Right atrium auricular region (tissue), 2 donors: ENCODE data around the gene IL1RN. TPM values are rescaled to one million over a fixed set of nuclear protein-coding genes. Genes with fewer than 3 reads are reported as not detected.

ENCODE experiments used
- DNase-seq: peaks from one replicate; pipeline ENCODE4 v3.0.0-alpha.2; 2019; ENCODE audit warnings: low spot score
- H3K27ac ChIP-seq, 2 donors: fragments of 200-600 bp; sonication (generic); 1 replicate in 1 of 2; 2 replicates in 1 of 2; pipeline ENCODE4 v1.5.1; 2016 to 2019
- H3K27me3 ChIP-seq, 2 donors: fragments of 200-600 bp; sonication (generic); one replicate each; pipeline versions ENCODE4 v1.5.1 to v1.6.0; 2017 to 2019
- H3K36me3 ChIP-seq: fragments of 200-600 bp; sonication (generic); one replicate; pipeline ENCODE4 v1.5.1; 2016
- H3K4me1 ChIP-seq, 2 donors: fragments of 200-600 bp; sonication (generic); one replicate each; pipeline versions ENCODE4 v1.5.1 to v1.6.0; 2017 to 2019
- H3K4me3 ChIP-seq, 2 donors: fragments of 200-600 bp; sonication (generic); 1 replicate in 1 of 2; 2 replicates in 1 of 2; pipeline ENCODE4 v1.5.1; 2017 to 2019; ENCODE audit warnings: mild to moderate bottlenecking in 1 of 2, moderate library complexity in 1 of 2
- H3K9me3 ChIP-seq, 2 donors: fragments of 200-600 bp; sonication (generic); one replicate each; pipeline ENCODE4 v1.5.1; 2019
- total RNA-seq, 2 donors: library from RNA; depleted of rRNA; stranded (reverse); fragments of >200 nt; gene quantifications; one replicate each; pipeline ENCODE4 v1.1.0, GENCODE V29; 2016
- TF ChIP-seq, protein P1 (sequence below), 2 donors: fragments of 200-600 bp; sonication (generic); IDR thresholded peaks; one replicate each; pipeline ENCODE4 v1.5.1; 2019; ENCODE audit warnings: antibody characterized with exemption in 2 of 2

The IL1RN gene, protein sequence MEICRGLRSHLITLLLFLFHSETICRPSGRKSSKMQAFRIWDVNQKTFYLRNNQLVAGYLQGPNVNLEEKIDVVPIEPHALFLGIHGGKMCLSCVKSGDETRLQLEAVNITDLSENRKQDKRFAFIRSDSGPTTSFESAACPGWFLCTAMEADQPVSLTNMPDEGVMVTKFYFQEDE
- total RNA-seq: 1 to 10 TPM in 1 of 2 donors, under 1 TPM in 1; 0.41 to 1.3 TPM

DNA sequence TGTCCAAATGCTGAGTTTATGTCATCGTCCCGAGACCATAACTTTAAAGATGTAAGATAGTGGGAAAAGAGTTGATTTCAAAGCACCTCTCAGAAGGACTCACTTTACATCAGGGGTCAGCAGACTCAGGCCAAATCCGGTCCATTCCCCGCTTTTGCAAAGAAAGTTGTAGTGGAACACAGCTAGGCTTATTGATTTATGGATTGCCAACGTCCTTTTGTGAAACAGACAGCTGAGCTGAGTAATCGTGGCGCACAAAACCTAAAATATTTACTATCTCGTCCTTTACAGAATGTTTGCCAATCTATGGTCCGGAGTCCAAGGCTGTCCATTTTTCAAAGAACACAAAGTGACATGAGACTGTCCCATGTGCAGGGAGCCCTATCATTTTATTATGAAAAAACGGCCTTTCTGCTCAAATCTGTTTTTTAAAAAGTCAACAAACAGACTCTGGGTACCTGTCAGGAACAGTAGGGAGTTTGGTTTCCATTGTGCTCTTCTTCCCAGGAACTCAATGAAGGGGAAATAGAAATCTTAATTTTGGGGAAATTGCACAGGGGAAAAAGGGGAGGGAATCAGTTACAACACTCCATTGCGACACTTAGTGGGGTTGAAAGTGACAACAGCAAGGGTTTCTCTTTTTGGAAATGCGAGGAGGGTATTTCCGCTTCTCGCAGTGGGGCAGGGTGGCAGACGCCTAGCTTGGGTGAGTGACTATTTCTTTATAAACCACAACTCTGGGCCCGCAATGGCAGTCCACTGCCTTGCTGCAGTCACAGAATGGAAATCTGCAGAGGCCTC, at the start of gene IL1RN:
Gene IL1RN, plus strand, starts transcription at position 754 of the 801 bp plus-strand sequence. Its CDS starts 27 bp downstream, at position 781.
- Histone ChIP-seq H3K4me3 (no peak within 1 kb of the TSS), H3K27me3 (no peaks in the 10 kb centered on the region), H3K9me3 (no peaks in the 10 kb centered on the region), H3K4me1 (peaks cover 0 to 10% of the 10 kb centered on the region in 2 donors), H3K27ac (no peak within 1 kb of the TSS), H3K36me3 (no peaks in the 10 kb centered on the region)
- TF ChIP-seq, protein P1, sequence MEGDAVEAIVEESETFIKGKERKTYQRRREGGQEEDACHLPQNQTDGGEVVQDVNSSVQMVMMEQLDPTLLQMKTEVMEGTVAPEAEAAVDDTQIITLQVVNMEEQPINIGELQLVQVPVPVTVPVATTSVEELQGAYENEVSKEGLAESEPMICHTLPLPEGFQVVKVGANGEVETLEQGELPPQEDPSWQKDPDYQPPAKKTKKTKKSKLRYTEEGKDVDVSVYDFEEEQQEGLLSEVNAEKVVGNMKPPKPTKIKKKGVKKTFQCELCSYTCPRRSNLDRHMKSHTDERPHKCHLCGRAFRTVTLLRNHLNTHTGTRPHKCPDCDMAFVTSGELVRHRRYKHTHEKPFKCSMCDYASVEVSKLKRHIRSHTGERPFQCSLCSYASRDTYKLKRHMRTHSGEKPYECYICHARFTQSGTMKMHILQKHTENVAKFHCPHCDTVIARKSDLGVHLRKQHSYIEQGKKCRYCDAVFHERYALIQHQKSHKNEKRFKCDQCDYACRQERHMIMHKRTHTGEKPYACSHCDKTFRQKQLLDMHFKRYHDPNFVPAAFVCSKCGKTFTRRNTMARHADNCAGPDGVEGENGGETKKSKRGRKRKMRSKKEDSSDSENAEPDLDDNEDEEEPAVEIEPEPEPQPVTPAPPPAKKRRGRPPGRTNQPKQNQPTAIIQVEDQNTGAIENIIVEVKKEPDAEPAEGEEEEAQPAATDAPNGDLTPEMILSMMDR (IDR thresholded peaks at IDR 0.05): no peak
- peak; percentile 57 for DNase-seq

DNA sequence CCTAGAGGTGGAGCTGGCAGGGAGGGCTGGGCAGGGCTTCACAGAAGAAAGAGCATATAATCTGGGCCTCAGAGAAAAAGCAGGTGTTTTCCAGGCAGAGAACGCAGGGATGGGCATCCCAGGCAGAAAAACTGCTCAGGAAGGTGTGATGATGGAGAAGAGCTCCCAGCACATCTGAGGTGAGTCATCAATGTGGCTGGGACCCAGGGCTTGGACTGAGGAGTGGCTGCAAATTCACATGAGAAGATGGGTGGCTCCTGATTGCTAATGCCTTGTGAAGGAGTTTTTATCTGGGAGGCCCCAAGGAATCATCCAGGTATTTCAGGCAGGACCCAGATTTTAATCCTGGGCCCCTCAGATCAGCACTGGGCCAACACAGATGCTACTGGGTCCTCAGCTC, 49.5 kb upstream of the IL1RN start:
- no peaks in the 10 kb centered on the region for H3K9me3 ChIP-seq
- TF ChIP-seq, protein P1 (IDR thresholded peaks at IDR 0.05): no peak

DNA sequence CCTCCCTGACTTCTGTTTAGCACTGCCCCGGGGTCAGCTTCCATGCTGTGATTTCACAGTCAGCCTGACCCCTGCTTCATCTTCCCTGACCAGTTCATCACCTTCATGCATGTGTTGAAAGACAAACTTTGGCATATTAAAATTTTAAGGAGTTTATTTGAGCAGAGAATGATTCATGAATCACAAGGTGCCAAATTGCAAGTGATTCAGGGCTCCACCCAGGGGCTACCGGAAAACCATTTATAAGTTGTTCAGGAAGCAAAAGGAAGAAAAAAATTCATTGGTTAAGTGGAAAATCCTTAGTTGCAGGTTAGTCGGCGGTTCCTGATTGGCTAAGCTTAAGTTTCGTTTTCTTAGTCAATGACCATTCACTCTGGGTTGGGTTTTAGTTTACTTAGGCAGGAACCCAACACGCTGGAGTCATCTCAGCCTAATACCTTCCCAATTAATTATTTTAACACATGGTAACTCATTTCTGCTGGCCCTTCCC, 49.0 kb upstream of the IL1RN start:
- Histone ChIP-seq H3K27me3 (no peaks in the 10 kb centered on the region), H3K27ac (no peak overlapping the region), H3K9me3 (no peaks in the 10 kb centered on the region), H3K36me3 (no peaks in the 10 kb centered on the region), H3K4me3 (no peak overlapping the region), H3K4me1 (no peaks in the 10 kb centered on the region)
- TF ChIP-seq, protein P1 (IDR thresholded peaks at IDR 0.05): no peak
- DNase-seq: peak; percentile 1

More for the DNA sequence above, 49.5 kb upstream of the IL1RN start:
- Histone ChIP-seq H3K27ac (no peak overlapping the region), H3K4me1 (no peaks in the 10 kb centered on the region), H3K4me3 (no peak overlapping the region), H3K27me3 (no peaks in the 10 kb centered on the region), H3K36me3 (no peaks in the 10 kb centered on the region)
- DNase-seq: no peak

DNA sequence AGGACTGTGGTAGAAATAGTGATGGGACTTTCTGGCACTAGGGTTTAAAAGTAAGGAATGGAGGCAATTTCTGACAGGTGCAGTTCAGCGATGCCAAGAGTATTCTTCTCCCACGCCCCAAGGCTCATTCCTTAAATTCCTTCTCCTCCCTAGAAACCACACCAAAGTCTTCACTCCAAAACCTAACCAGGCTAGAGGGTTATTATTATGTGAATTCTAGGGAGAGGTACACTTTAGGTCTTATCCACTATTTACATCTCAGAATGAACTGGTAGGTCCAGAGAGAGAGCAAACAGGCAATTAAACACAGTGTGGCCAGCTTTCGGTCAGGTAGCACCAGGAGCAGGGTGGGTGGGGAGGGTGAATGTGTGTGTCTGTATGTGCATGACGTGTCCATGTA, 48.3 kb upstream of the IL1RN start:
- H3K9me3 ChIP-seq: no peaks in the 10 kb centered on the region
- TF ChIP-seq, protein P1 (IDR thresholded peaks at IDR 0.05): no peak
- H3K4me3 ChIP-seq: no peak overlapping the region
- H3K27ac ChIP-seq: no peak overlapping the region
- no peaks in the 10 kb centered on the region for H3K27me3 ChIP-seq
- H3K36me3 ChIP-seq: no peaks in the 10 kb centered on the region
- no peak for DNase-seq
- no peaks in the 10 kb centered on the region for H3K4me1 ChIP-seq

DNA sequence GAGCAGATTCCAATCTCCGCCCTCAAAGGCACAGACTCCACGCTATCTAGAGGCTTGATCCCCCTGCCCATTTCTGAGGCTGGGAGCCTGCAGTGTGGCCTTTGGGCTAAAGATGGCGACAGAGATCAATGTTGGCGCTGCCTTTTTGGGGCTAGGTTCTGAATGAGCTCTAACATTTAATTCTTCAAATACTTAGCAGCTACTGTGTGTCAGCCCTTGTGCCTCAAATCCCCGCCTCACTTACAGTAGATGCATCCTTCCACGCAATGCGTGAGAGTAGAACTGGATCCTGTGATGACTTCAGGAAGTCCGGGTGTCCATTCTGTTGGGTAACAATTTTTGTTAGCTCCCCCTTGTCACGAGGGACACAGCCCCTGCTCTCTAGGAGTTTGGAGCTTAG, 47.3 kb upstream of the IL1RN start:
- Histone ChIP-seq H3K4me3 (no peak overlapping the region), H3K36me3 (no peaks in the 10 kb centered on the region), H3K9me3 (no peaks in the 10 kb centered on the region), H3K27ac (no peak overlapping the region), H3K4me1 (no peaks in the 10 kb centered on the region), H3K27me3 (no peaks in the 10 kb centered on the region)
- DNase-seq: peak; percentile 58
- TF ChIP-seq, protein P1 (IDR thresholded peaks at IDR 0.05): peak in 1 of 2 donors; percentile 66
